Right forelimb (tissue), 1 donor: ENCODE results near the gene POC1B.
A peak's percentile ranks its signal among the peaks of the same experiment; 100 is the strongest.

ENCODE experiments used
- DNase-seq: peaks from one replicate; pipeline ENCODE4 v3.0.0-alpha.2; 2018

POC1B gene

GRCh38 chr12:89538897-89539296, 13.1 kb upstream of the POC1B start:
- DNase-seq, result no peak

GRCh38 chr12:89537389-89537788, 11.5 kb upstream of the POC1B start:
- no peak for DNase-seq

- DNase-seq, result no peak
Observed at GRCh38 chr12:89529738-89530137, 3.9 kb upstream of the POC1B start.

- DNase-seq, result no peak
Observed at GRCh38 chr12:89528434-89528833, 2.6 kb upstream of the POC1B start.

- DNase-seq, result no peak
Observed at GRCh38 chr12:89525305-89525823, 483 bp downstream of the POC1B start.

GRCh38 chr12:89524541-89525304, 1.1 kb downstream of the POC1B start, which contains the start of gene GALNT4:
TSS of gene GALNT4 (minus strand) at chr12:89524796. CDS start at chr12:89524549, 247 bp downstream.
- DNase-seq, result peak; percentile 92

GRCh38 chr12:89523843-89524540, 1.9 kb downstream of the POC1B start:
- DNase-seq, result no peak

- no peak for DNase-seq
Observed at GRCh38 chr12:89523393-89523792, 2.5 kb downstream of the POC1B start.

- no peak for DNase-seq
Observed at GRCh38 chr12:89521364-89522223, 4.3 kb downstream of the POC1B start.

- no peak for DNase-seq
Observed at GRCh38 chr12:89517720-89518119, 8.1 kb downstream of the POC1B start.

- no peak for DNase-seq
Observed at GRCh38 chr12:89516633-89517032, 9.2 kb downstream of the POC1B start.

GRCh38 chr12:89514751-89515150, 11.1 kb downstream of the POC1B start:
- no peak for DNase-seq

- DNase-seq, result no peak
Observed at GRCh38 chr12:89513544-89513943, 12.3 kb downstream of the POC1B start.

GRCh38 chr12:89507015-89507824, 18.6 kb downstream of the POC1B start:
- DNase-seq, result no peak

GRCh38 chr12:89506050-89506449, 19.8 kb downstream of the POC1B start:
- no peak for DNase-seq

- DNase-seq, result no peak
Observed at GRCh38 chr12:89504560-89505346, 21.1 kb downstream of the POC1B start.

GRCh38 chr12:89501793-89502192, 24.1 kb downstream of the POC1B start:
- no peak for DNase-seq

- DNase-seq, result no peak
Observed at GRCh38 chr12:89499857-89500256, 26.0 kb downstream of the POC1B start.

- no peak for DNase-seq
Observed at GRCh38 chr12:89497467-89497866, 28.4 kb downstream of the POC1B start.

GRCh38 chr12:89497005-89497404, 28.8 kb downstream of the POC1B start:
- DNase-seq, result no peak
